ENCODE data around the gene ADGRE3.

DNA sequence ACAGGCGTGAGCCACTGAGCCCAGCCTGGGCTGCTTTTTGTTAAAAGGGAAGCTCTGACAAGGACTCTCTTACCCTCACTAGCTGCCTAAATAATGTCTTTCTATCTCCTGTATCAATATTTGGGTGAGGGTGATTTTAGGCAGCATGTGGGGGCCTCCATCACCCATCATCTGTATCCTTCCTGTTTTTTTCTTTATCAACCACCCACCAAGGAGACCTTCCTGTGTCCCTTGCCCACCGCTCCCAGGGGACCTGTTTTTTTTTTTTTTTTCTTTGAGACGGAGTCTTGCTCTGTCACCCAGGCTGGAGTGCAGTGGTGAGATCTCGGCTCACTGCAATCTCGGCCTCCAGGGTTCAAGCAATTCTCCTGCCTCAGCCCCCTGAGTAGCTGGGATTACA is 97.4 kb downstream of the ADGRE3 start:
- no peak for TF ChIP-seq POLR2A (IDR thresholded peaks at IDR 0.05)
- TF ChIP-seq, protein P1, sequence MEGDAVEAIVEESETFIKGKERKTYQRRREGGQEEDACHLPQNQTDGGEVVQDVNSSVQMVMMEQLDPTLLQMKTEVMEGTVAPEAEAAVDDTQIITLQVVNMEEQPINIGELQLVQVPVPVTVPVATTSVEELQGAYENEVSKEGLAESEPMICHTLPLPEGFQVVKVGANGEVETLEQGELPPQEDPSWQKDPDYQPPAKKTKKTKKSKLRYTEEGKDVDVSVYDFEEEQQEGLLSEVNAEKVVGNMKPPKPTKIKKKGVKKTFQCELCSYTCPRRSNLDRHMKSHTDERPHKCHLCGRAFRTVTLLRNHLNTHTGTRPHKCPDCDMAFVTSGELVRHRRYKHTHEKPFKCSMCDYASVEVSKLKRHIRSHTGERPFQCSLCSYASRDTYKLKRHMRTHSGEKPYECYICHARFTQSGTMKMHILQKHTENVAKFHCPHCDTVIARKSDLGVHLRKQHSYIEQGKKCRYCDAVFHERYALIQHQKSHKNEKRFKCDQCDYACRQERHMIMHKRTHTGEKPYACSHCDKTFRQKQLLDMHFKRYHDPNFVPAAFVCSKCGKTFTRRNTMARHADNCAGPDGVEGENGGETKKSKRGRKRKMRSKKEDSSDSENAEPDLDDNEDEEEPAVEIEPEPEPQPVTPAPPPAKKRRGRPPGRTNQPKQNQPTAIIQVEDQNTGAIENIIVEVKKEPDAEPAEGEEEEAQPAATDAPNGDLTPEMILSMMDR (IDR thresholded peaks at IDR 0.05): no peak

Measured in heart left ventricle (tissue), 13 donors.